GM21367 (cell line): Measurements from ENCODE around the gene TCF7.

Experiments used
- ATAC-seq: cut with Tn5 transposase; IDR thresholded peaks from one replicate; pipeline ENCODE4 v1.9.1; 2021; ENCODE audit not compliant: unreplicated experiment

TCF7 gene

DNA sequence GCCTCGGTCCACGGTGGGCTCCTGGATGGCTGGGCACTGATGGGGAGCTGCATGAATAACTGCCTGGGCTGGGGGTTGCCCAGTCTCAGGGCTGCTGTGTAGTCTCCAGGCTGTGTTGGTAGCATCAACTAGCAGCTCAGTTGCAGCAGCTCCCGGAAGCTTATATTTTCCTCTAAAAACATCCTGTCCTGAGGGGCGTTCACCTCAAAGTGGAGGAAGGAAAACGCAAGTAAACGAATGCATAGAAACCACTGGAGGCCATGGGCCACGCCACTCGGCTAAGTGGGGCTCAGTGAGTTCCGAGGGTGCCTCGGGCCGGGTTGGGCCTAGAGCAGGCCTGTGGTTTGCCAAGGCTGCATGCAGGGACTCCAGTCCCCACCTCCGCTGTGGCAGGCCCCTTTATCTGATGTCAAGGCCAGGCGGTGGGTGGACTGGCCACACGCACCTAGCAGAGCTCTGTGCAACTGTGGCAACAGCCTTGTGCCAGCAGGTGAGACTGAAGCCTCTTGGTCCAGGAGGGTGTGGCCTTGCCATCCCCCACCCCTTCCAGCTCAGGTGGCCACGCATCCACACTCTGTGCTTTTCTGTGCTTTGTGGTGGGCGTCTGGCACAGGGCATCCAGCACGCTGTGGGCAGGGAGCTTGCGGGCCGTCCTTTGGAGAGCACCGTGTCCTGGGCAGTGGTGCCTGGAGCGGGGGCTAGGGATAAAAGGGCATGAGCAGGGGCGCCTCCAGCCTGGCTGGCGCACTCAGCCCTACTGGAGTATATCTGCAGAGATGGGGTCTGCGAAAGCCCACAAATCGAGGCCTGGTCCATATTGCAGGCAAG, 15.1 kb downstream of the TCF7 start:
- no peak for ATAC-seq

DNA sequence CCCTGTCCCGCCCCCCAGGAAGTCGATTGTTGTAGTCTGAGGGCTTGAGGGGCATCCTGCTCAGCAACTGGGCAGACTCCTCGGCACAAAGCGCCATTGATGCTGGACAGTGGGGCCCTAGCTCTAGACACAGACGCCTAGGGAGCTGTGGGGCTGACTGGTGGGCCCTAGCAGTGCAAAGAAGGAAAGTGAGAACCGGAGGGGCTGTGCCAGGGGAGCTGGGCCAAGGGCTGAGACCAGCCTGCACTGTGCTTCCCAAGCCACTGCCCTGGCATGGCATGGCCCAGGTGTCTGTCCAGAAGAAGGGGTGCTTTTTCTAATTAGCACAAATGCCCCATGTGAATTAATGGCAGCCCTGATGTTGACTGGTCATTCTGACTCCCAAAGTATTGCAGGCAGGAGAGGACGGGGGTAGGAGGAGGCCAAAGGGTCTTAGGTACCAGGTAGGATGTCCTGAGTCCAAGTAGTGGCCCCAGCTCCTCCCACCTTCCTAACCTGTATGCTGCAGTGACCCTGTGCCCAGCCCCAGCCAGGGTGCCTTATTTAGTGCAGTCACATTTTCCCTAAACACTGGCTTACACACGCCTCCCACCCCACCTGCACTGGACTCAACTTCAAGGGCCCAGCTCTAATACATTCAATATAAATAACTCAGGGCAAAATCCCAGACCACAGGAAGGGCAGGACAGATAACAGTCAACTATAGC, 15.9 kb downstream of the TCF7 start:
- no peak for ATAC-seq

DNA sequence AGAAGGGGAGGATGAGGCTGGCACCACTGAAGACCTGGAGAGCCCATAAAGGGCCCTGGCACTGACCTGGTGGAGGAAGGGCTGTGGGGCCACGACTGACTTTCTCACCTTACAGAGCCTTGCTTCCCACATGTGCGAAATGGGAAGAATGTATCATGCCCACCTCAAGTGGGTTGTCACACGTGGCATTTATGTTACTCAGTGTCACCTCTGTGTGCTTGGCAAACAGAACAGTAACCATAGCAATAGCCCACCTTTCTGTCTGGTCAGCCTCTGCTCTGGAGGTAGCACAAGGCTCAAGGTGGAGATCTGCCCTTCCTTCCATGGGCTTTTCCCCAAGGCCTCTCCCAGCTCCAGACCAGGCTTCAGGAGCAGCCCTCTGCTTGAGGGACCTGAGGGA, 16.7 kb downstream of the TCF7 start:
- ATAC-seq, result no peak

DNA sequence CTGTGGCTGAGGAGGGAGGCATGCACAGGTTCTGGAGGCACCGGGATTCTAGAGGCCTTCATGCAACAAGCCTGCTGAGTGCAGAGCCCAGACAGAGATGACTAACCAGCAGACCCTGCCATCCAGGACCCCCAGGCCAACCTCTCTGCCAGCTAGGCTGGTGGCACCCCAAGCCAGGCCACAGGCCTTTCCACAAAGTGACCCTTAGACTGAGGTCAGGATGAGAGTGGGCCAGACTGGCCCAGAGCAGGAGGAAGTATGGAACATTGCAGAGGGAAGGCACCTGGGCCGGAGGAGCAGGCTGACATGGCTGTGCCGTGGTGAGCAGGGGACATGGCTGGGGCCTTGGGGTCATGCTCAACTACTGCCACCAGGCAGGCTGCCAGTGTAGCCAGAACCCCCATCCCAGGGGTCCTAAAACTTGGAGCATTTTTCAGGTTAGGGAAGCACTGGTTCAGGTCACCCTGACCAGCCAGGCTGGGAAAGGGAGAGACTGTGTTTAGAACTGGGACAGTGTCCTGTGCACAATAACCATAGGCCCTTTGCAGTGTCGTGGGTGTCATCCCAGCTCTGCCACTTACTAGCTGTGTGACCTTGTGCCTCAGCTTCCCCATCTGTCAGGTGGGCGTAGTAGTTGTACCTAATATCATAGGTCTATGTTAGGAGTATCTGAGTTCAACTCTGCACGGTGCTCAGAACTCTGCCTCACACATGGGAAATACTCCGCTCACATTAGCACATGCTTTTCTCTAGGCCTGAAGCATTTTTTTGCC, 17.3 kb downstream of the TCF7 start:
- no peak for ATAC-seq

DNA sequence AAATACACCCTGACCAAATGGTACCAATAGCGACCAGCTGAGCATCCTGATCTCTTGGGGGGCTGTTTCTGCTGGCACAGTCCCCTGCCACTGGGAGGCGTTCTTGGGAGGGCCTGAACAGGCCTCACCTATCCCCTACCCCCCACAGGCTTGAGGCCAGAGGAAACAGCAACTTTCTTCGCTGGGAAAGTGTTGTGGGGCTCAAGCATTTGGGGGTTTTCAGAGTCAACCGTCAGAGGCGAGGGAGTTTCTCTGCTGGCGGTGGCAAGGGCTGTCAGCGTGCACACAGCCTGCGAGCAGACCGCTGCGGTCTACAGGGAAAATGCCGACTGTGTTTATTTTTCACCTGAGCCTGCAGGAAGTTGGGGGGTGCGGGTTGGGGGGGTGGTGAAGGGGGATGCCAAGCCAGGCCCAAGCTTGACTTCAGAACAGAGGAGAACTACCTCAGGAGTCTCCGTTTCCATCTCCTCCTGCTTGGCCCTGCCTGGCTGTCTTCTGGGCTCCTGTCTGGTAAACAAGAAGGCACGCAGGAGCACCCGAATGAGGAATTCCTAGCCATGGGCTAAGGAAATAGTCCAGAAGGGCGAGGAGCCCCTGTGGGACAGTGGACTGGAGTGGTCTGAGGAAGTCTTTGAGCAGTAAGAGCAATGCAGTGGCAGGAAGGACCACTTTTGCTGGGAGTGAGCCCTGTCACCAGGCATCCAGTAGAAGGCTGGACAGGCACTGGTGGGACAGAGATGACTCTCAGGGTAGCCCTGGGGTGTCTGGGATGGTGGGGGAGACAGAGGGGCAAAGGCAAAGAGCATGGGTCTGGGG, 18.1 kb downstream of the TCF7 start:
- ATAC-seq, result peak; percentile 50

DNA sequence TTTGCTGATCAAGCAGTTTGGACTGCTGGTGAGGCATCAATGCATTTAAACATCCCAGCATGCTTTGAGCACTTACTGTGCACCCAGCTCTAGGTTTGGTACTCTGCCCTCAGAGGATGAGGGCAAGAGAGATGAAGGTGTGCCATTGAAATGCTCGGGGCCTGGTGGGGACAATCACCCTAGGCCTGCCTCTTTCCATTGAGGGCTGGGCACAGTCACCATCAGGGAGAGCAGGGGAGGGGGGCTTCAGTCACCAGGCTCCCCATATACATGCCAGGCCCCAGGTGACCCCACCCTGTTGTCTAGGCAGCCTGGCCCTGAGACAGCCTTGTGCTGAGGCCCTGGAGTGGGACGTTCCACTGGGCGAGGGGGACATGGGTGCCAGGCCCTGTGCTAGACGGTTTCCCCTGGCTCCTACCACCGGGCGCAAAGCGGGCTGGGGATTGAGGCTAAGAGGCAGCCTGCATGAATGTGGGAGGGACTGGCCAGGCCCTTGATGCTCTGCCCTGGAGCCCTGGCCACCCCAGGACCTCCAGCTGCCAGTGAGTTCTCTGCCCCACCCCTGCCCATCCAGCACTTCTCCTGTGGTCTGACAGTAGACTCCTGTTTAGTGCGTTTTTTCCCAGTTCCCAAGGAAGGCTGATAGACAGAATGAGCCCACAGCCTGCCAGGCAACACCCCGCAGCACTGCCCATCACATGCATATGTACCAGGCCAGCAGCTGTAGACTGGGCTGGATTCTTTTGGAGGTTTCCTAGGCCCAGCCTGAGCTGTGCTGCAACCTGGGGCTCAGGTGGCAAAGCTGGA, 18.9 kb downstream of the TCF7 start:
- no peak for ATAC-seq

DNA sequence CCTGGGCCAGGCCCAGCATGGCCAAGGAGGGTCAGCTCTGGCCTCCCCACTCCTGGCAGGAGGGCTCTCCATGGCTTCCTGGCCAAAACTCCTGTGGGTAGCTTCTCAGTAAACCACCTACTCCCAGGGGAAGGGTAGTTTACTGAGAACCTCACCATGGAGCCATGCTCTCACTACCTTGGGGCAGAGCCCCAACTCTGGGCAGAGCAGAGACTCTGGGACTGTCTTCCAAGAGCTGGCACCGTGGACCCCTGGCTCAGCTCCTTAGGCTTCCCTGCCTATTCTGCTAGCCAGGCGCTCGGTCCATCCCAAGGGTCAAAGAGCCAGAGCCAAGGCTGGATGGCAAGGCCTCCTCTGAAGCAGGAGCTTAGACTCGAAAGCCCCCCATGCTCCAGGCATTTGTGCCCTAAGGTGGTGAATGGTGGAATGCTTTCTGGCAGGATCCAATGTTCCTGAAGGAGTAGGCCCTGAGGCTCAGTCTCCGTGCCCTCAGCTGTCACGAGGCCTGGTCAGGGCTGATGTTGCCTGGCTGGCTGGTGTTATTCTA, 19.6 kb downstream of the TCF7 start:
- ATAC-seq, result no peak

DNA sequence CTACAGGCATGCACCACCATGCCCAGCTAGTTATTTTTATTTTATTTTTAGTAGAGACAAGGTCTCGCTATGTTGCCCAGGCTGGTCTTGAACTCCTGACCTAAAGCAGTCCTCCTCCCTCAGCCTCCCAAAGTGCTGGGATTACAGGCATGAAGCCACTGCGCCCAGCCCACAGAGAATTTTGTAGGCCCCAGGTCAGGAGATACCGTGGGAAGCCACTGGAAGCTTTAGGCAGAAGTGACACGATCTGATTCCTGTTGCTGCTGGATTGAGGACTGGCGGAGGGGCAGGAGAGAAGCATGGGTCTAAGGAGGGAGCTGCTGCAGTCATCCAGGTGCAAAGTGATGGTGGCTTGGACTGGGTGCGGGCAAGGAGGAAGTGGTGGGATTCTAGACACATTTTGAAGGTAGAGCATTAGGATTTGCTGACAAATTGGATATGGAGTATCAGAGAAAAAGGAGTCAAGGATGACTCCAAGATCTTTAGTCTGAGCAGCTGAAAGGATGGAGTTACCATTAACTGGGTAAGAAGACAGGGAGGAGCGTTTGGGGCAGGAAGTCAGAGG, 20.7 kb downstream of the TCF7 start:
- no peak for ATAC-seq

DNA sequence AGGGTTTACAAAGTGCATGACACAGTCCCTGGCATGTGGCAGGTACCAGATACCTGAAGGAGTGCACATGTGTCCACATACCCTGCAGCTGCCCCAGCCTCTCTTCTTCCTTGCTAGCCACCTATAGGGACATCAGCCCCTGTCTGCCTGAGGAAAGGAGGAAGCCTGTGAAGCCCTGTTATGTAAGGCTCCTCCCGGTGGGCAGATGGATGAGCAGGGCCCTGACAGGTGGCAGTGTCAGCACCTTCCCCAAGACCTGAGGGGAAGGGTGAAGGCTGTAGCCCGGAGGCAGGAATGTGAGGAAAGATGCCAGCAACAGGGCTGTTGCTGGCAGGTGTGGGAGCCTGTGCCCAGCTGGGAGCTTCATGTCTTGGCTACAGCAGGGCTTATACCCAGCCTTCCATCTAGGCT, 21.7 kb downstream of the TCF7 start:
- no peak for ATAC-seq

DNA sequence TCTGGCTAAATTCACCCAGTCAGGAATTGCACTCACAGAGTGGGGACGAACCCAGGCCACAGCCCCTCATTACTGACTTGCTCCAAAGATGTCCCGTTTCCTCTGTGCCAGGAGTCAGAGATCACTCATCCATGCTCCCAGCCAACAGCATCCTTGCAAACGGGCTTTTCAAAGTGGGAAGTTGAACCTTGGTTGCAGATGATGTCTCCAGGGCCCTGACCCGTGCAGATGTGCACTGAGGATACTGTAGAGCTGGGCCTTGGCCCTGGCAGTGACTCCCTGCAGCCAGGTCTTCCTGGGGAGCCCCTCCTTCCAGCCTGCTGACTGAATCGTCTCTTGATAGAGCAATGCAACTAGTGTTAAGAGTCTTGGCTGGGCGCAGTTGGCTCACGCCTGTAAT, 22.3 kb downstream of the TCF7 start:
- no peak for ATAC-seq

DNA sequence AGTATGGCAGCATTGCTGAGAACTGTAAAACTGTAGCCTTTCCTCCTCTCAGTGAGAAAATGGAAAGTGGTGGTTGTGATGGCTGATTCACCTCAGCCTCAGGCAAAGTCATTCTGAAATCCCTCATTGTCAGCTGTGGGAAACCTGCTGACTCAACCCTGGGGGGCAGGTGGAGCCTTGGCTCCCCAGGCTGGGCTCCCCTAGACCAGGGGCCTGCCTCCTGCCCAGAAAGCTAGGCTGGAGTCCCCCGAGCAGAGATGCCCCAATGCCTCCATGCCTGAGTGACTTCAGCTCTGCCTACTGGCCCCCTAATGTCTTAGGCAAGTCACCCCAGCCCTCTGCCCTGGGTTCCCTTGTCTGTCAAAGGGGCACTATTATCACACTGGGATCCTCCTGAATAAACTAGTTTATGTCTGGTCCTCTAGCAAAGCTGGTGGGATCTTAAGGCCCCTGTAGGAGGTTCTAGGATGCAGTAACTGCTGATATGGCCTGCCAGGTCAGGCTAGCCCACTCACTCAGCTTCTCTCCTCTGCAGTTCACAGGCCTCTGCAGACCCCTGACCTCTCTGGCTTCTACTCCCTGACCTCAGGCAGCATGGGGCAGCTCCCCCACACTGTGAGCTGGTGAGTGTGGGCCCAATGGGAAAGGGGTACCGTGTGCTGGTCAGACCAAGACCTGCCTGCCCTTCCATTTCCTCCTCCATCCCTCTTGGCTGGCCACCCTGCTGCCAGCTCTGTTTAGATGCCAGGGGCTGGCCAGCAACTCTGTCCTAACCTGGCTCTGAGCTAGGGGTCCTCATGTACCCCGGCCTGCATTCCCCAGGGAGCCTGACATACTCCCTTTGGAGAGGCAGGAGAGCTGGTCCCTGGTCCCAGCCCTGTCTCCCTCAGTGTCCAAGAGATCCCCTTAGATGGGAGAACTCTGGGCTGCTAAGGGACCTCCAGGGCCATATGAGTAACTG, 24.2 kb downstream of the TCF7 start:
- peak; percentile 65 for ATAC-seq

DNA sequence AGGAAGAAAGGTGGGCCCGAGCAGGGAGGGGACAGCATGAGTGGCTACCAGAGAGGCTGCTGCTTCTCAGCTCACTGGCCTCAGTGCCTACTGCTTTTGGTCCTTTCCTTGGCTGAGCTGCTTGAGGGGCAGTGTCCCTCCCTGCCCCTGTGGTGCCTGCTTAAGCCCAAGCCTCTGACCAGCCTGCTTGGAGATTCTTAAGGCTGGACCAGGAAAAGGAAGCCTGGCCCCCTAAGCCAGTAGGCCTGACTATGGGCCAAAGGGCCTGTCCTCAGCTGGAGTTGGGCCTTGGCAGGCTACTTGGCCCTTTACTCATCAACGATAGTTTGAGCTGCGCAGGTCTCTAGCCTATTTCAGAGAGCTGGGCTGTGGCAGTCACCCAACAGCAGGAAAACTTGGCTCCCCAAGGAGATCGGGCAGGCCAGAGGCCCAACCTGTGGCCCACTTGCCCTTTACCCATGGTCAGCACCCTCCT, 24.9 kb downstream of the TCF7 start:
- ATAC-seq, result no peak

DNA sequence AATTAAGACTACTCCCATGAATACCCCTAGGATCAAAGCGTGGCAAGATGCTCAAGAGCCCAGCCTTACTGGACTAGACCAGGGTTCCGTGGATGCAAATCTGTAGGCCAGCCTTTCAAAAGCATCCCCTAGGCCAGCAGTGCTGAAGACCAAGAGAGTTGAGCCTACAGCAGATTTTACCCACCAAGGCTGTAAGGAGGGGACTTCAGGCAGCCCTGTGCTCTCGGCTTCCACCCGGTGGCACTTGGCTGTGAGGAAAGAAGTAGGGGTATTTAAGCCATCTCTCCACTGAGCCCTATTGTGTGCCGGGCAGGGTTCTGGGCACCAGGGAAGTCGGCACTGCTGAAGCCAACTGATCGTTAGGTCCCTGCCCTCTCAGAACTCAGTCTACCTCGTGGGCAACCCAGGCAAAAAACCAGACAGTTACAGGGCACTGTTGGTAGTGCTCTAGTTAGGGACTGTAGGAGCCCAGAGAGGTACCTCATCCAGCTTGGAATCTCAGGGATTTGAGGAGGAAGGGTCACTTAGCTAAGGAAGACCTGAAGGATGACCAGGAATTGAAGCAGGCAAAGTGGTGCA, 25.5 kb downstream of the TCF7 start:
- no peak for ATAC-seq

DNA sequence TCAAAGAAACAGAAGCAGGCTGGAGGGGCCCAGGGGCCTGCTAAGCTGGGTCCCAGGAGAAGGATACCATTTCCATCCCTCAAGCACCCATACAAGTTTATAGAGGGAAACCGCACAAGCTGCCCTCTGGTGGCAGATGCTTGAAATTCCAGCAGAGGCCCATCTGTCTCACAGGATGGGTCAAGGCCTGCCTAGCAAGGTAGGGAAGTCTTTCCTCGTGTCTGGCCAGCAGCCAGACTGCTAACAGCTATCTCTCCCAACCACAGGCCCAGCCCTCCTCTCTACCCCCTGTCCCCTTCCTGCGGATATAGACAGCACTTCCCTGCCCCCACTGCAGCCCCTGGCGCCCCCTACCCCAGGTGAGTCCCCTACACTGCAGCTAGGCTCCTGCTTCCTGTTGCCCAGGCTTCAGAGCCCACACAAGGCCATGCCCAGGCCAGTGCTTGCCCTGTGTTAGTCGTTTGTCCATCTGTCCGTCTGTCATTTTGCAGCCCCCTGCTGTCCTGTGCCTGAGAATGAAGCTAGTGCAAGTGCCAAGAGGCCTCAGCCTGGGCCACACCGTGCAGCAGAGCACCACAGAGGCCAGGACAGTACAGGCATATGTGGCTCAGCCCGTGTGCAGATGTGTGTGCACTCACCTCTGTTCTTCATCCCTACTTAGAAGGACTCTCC, 26.2 kb downstream of the TCF7 start:
- no peak for ATAC-seq

DNA sequence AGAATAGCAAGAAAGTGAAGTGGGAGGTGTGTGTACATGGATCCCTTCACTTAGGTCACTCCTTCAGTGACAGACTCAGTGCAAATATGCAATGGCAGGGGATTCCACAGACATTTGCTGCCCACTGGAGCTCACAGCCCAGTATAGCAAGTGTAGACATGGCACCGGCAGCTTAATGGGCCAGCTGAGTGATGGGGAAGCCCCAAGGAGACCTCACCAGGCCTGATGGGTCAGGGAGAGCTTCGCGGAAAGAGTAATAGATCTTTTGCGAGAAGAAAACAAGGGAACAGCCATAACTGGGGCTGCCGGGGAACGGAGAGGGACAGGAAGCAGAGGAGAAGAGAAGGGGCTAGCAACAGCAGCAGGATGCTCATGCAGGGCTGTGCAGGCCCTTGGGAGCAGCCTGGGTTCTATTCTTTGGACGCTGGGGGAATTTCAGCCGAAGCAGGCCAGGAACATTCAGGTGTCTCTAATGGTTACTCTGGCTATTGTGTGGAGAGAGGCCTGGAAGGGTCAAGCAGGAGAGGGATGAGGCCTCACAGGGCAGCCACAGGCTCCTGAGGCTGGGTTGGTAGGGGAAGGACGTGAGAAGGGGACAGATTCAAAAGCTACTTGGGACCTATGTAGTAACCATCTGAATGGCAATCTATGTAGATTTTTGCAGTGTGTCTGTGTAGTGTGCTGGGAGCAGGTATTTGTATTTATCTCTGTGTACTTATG, 27.0 kb downstream of the TCF7 start:
- no peak for ATAC-seq

DNA sequence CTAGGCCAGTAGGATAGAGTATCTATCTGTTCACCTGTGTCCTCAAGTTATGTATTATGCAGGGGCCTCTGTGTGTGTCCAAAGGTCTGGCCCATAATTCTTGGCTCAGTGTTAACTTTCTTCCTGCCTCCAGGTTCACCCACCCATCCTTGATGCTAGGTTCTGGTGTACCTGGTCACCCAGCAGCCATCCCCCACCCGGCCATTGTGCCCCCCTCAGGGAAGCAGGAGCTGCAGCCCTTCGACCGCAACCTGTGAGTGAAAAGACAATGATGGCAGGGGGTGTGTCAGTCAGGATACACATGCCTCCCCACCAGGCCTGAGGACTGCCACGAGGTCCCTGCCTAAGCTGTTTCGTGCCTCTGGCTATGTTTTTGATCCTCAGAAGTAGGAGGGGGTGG, 27.6 kb downstream of the TCF7 start:
- ATAC-seq, result no peak

DNA sequence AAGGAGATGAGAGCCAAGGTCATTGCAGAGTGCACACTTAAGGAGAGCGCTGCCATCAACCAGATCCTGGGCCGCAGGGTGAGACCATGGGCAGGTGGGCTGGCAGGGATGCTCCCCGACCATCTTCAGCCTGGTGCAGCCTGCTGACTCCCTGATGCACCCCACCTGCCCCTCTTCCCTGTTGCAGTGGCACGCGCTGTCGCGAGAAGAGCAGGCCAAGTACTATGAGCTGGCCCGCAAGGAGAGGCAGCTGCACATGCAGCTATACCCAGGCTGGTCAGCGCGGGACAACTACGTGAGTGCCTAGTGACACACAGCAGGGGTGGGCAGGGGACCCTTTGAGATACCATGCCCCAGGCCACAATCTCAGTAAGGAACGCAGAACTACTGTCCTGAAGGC, 28.3 kb downstream of the TCF7 start:
- ATAC-seq, result no peak
